Measurements from ENCODE around the gene RACGAP1.
A peak's percentile ranks its signal among the peaks of the same experiment; 100 is the strongest.
"Not testable (repeated sequence)": the region's sequence is repeated elsewhere in the genome, so short reads cannot be mapped to it uniquely, and the experiment has no call there.

The RACGAP1 gene

DNA sequence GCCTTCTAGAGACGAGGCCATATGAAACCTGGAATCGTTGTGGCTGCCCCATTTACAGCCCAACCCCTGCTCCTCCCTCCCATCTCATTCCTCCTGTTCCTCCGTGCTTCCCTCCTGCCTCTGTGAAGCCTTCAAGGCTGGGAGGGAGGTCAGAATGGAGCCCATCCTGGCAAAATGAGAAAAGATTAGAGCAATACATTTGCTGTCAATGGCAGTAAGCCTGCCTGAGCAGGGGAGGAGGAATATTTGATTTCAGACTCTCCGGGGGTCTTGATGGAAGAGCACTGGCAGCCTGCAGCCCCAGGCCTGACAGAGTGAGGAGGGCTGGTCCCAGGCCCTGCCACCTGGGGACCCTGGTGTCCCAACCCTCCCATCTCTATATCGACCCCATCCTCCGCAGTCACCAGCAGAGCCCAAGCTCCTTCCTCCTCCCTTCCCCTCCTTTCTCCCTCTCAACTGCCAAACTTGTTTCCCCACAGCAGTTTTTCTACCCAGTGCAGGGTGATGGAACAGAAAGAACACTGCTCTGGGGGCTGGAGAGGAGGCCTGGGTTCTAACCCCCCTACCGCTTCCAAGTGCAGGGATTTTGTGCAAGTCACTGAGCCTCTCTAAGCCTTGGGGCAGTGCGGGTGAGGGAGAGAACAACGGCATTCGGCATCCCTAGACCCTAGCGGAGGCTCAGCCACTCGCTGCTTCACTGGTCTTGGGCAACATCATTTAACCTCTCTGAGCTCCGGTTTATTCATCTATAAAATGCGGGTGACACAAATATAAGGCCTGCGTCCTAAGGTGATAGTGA lies 16.0 kb upstream of the RACGAP1 start:
- no peak overlapping the region for H3K4me3 ChIP-seq (replicated peaks; ENCODE audit: low read depth, low read length)
- TF ChIP-seq, protein P1, sequence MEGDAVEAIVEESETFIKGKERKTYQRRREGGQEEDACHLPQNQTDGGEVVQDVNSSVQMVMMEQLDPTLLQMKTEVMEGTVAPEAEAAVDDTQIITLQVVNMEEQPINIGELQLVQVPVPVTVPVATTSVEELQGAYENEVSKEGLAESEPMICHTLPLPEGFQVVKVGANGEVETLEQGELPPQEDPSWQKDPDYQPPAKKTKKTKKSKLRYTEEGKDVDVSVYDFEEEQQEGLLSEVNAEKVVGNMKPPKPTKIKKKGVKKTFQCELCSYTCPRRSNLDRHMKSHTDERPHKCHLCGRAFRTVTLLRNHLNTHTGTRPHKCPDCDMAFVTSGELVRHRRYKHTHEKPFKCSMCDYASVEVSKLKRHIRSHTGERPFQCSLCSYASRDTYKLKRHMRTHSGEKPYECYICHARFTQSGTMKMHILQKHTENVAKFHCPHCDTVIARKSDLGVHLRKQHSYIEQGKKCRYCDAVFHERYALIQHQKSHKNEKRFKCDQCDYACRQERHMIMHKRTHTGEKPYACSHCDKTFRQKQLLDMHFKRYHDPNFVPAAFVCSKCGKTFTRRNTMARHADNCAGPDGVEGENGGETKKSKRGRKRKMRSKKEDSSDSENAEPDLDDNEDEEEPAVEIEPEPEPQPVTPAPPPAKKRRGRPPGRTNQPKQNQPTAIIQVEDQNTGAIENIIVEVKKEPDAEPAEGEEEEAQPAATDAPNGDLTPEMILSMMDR (IDR thresholded peaks at IDR 0.05; ENCODE audit: low read length, missing control alignments), result no peak
- no peak for DNase-seq (ENCODE audit: low read depth)

DNA sequence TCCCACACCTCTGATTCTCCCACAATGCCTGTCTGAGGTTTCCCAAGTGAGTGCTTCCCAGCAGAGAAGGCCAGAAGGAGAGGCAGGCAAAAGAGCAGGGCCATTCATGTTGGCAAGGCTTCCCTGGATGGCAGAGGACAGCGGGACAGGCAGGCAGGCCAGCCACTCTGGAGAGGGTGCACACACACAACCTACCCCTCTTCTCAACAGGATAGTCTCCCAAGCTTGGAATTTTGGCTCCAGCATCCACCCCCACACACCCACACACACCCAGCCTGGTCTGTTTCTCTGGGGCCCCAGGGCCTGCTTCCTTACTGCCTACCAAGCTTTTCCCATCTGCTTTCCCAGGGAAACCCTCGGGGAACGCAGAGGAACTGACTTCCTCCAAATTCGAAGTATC lies 15.4 kb upstream of the RACGAP1 start:
- DNase-seq (ENCODE audit: low read depth), result no peak
- no peak overlapping the region for H3K4me3 ChIP-seq (replicated peaks; ENCODE audit: low read depth, low read length)
- TF ChIP-seq, protein P1 (IDR thresholded peaks at IDR 0.05; ENCODE audit: low read length, missing control alignments), result no peak

DNA sequence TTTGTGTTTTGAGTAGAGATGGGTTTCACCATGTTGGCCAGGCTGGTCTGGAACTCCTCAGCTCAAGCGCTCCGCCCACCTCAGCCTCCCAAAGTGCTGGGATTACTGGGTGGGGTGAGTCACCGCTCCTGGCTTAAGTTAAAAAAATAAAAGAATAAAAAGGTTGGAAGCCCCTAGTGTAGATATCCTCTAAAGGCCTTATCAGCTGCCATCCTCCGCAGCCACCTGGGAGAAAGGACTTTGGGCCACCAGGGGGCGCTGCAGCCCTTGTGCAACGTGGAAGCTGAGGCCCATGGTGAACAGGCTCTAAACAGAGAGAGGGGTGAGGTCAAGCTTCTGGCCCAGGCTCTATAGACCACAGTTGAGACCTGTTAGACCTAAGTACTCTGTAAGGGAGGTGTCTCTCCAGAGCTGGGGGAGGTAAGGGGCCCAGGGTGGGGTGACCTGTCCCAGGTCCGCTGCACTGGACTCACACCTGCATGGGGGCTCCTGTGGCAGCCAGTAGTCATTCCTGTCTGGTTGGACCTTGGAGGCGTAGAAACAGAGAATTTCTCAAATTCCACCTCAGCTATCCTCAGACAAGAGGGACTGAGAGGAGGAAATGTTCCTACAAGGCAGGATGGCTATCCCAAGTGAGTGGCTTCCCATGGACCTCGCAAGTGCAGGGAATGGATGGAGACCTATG lies 14.0 kb upstream of the RACGAP1 start:
- no peak overlapping the region for H3K4me3 ChIP-seq (replicated peaks; ENCODE audit: low read depth, low read length)
- TF ChIP-seq, protein P1 (IDR thresholded peaks at IDR 0.05; ENCODE audit: low read length, missing control alignments), result peak; percentile 90
- DNase-seq (ENCODE audit: low read depth), result peak; percentile 81

DNA sequence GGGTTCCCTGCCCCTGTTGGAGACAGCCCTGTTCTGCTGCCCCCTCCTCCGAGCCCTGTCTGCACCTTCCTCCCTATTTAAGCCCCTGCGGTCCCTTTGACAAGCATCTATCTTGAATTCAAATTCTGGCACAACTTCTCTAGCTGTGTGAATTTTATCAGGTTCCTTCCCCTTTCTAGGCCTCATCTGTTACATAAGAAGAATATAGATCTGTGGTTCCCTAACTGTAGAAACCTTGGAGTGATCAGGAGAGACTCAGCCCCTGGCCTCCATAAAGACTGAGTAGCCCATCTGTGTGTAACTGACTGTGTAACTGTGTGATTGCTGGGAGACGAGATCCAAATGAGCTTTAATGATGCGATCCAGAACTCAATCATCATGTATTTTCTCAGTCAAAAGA lies 13.0 kb upstream of the RACGAP1 start:
- H3K4me3 ChIP-seq (replicated peaks; ENCODE audit: low read depth, low read length), result no peak overlapping the region
- TF ChIP-seq, protein P1 (IDR thresholded peaks at IDR 0.05; ENCODE audit: low read length, missing control alignments), result no peak
- DNase-seq (ENCODE audit: low read depth), result no peak

DNA sequence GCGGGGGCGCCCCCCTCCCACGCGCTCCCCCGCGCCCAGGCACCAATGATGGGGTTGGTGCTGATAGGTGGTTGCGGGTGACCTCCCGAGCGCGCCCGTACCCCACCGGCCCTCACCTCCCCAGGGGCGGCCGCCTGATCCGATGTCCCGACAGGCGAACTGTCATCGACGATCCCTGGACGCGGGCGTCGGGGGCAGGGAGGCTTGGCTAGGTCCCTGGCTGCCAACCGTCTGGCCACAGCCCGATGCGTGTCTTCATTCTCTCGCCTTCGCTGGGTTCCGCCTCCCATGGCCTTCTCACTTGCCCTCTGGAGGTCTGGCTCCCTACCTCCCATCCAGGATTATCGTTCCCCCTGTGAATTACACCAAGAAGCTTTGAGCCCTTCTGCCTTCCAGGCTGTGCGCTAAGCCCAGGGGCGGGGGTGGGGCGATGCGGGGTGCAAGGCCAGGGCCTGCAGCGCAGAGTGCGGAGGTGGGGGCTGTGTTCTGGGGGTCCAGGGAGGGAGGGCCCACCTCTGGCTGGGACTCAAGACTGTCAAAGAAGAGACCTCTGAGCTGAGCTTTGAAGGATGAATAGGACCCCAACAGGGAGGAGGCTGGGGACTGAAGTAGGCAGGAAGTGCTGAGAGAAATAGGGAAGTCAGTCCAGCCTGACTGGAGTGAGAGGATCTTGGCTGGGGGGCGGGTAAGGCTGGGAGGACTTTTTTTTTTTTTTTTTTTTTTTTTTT lies 7.7 kb upstream of the RACGAP1 start:
- no peak for DNase-seq (ENCODE audit: low read depth)
- TF ChIP-seq, protein P1 (IDR thresholded peaks at IDR 0.05; ENCODE audit: low read length, missing control alignments), result no peak
- H3K4me3 ChIP-seq (replicated peaks; ENCODE audit: low read depth, low read length), result peak overlapping the region; percentile 19

DNA sequence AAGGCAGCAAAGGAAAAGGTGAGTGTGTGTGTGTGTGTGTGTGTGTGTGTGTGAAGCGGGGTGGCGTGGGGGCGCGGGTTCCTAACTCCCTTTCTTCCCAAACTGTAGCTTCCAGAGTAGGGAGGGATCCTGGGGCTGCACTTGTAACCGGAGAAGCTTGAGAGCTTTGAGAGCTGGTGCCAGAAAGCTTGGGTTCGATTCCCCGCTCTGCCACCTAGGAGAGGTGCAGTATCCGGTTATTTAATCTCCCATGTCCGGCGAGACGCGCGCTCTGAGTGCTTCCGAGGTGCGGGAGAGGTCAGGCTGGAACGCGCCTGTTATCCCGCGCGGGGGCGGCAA lies 7.2 kb upstream of the RACGAP1 start:
- no peak for DNase-seq (ENCODE audit: low read depth)
- TF ChIP-seq, protein P1 (IDR thresholded peaks at IDR 0.05; ENCODE audit: low read length, missing control alignments), result no peak
- peak overlapping the region; percentile 19 for H3K4me3 ChIP-seq (replicated peaks; ENCODE audit: low read depth, low read length)

DNA sequence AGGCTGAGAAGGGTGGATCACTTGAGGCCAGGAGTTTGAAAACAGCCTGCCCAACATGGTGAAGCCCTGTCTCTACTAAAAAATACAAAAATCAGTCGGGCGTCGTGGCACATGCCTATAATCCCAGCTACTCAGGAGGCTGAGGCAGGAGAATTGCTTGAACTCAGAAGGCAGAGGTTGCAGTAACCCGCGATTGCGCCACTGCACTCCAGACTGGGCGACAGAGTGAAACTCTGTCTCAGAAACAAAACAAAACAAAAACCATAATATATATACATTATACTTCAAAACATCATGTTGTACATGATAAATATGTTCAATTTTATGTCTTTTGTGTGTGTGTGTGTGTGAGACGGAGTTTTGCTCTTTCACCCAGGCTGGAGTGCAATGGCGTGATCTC lies 5.2 kb upstream of the RACGAP1 start:
- H3K4me3 ChIP-seq (replicated peaks; ENCODE audit: low read depth, low read length); DNase-seq (ENCODE audit: low read depth): not testable (repeated sequence)
